ENCODE data around the gene ARHGEF28.

The ARHGEF28 gene

GRCh38 chr5:73913971-73914370 lies 288.0 kb downstream of the ARHGEF28 start:
- no peak for TF ChIP-seq POLR2AphosphoS5 (IDR thresholded peaks at IDR 0.05; ENCODE audit: low read depth, low read length)
- TF ChIP-seq TAF1 (IDR thresholded peaks at IDR 0.05; ENCODE audit: borderline replicate concordance, low read depth, low read length), result no peak
- no peak for TF ChIP-seq POLR2A (IDR thresholded peaks at IDR 0.05; ENCODE audit: low read depth, low read length)
- DNase-seq (ENCODE audit: insufficient read length) (no peak), FAIRE-seq (no peak)

GRCh38 chr5:73915345-73915744 lies 289.3 kb downstream of the ARHGEF28 start:
- DNase-seq (ENCODE audit: insufficient read length), result no peak
- FAIRE-seq, result no peak

GRCh38 chr5:73917433-73917832 lies 291.4 kb downstream of the ARHGEF28 start:
- DNase-seq (ENCODE audit: insufficient read length) (no peak), FAIRE-seq (no peak)
- no peak for TF ChIP-seq POLR2A (IDR thresholded peaks at IDR 0.05; ENCODE audit: low read depth, low read length)

More at GRCh38 chr5:73915345-73915744, 289.3 kb downstream of the ARHGEF28 start:
- no peak for TF ChIP-seq POLR2A (IDR thresholded peaks at IDR 0.05; ENCODE audit: low read depth, low read length)
- no peak for TF ChIP-seq POLR2AphosphoS5 (IDR thresholded peaks at IDR 0.05; ENCODE audit: low read depth, low read length)
- no peak for TF ChIP-seq TAF1 (IDR thresholded peaks at IDR 0.05; ENCODE audit: borderline replicate concordance, low read depth, low read length)

GRCh38 chr5:73917891-73918290 lies 291.9 kb downstream of the ARHGEF28 start:
- FAIRE-seq (no peak), DNase-seq (ENCODE audit: insufficient read length) (no peak)
- TF ChIP-seq POLR2A (IDR thresholded peaks at IDR 0.05; ENCODE audit: low read depth, low read length) (no peak), TAF1 (IDR thresholded peaks at IDR 0.05; ENCODE audit: borderline replicate concordance, low read depth, low read length) (no peak), POLR2AphosphoS5 (IDR thresholded peaks at IDR 0.05; ENCODE audit: low read depth, low read length) (no peak)

- no peak for TF ChIP-seq POLR2AphosphoS5 (IDR thresholded peaks at IDR 0.05; ENCODE audit: low read depth, low read length)
- TF ChIP-seq POLR2A (IDR thresholded peaks at IDR 0.05; ENCODE audit: low read depth, low read length), result no peak
- no peak for TF ChIP-seq TAF1 (IDR thresholded peaks at IDR 0.05; ENCODE audit: borderline replicate concordance, low read depth, low read length)
- FAIRE-seq (no peak), DNase-seq (ENCODE audit: insufficient read length) (no peak)
Measured at GRCh38 chr5:73918791-73919221, 292.8 kb downstream of the ARHGEF28 start.

- DNase-seq (ENCODE audit: insufficient read length) (no peak), FAIRE-seq (no peak)
- TF ChIP-seq POLR2A (IDR thresholded peaks at IDR 0.05; ENCODE audit: low read depth, low read length), result no peak
- no peak for TF ChIP-seq TAF1 (IDR thresholded peaks at IDR 0.05; ENCODE audit: borderline replicate concordance, low read depth, low read length)
- no peak for TF ChIP-seq POLR2AphosphoS5 (IDR thresholded peaks at IDR 0.05; ENCODE audit: low read depth, low read length)
Measured at GRCh38 chr5:73921741-73922140, 295.7 kb downstream of the ARHGEF28 start.

GRCh38 chr5:73922224-73922623 lies 296.2 kb downstream of the ARHGEF28 start:
- DNase-seq (ENCODE audit: insufficient read length), result no peak
- TF ChIP-seq TAF1 (IDR thresholded peaks at IDR 0.05; ENCODE audit: borderline replicate concordance, low read depth, low read length) (no peak), POLR2AphosphoS5 (IDR thresholded peaks at IDR 0.05; ENCODE audit: low read depth, low read length) (no peak), POLR2A (IDR thresholded peaks at IDR 0.05; ENCODE audit: low read depth, low read length) (no peak)
- FAIRE-seq, result no peak

GRCh38 chr5:73922875-73923557 lies 297.0 kb downstream of the ARHGEF28 start:
- FAIRE-seq, result peak; percentile 21

GRCh38 chr5:73928476-73929070 lies 302.6 kb downstream of the ARHGEF28 start:
- TF ChIP-seq POLR2AphosphoS5 (IDR thresholded peaks at IDR 0.05; ENCODE audit: low read depth, low read length) (no peak), POLR2A (IDR thresholded peaks at IDR 0.05; ENCODE audit: low read depth, low read length) (no peak), TAF1 (IDR thresholded peaks at IDR 0.05; ENCODE audit: borderline replicate concordance, low read depth, low read length) (no peak)
- FAIRE-seq (no peak), DNase-seq (ENCODE audit: insufficient read length) (no peak)

More at GRCh38 chr5:73922875-73923557, 297.0 kb downstream of the ARHGEF28 start:
- no peak for TF ChIP-seq POLR2AphosphoS5 (IDR thresholded peaks at IDR 0.05; ENCODE audit: low read depth, low read length)
- no peak for TF ChIP-seq TAF1 (IDR thresholded peaks at IDR 0.05; ENCODE audit: borderline replicate concordance, low read depth, low read length)
- TF ChIP-seq POLR2A (IDR thresholded peaks at IDR 0.05; ENCODE audit: low read depth, low read length), result no peak
- no peak for DNase-seq (ENCODE audit: insufficient read length)

GRCh38 chr5:73935719-73936118 lies 309.7 kb downstream of the ARHGEF28 start:
- FAIRE-seq, result no peak
- TF ChIP-seq TAF1 (IDR thresholded peaks at IDR 0.05; ENCODE audit: borderline replicate concordance, low read depth, low read length) (no peak), POLR2AphosphoS5 (IDR thresholded peaks at IDR 0.05; ENCODE audit: low read depth, low read length) (no peak), POLR2A (IDR thresholded peaks at IDR 0.05; ENCODE audit: low read depth, low read length) (no peak)

GRCh38 chr5:73938280-73938937 lies 312.4 kb downstream of the ARHGEF28 start:
- no peak for FAIRE-seq
- TF ChIP-seq POLR2A (IDR thresholded peaks at IDR 0.05; ENCODE audit: low read depth, low read length), result no peak
- TF ChIP-seq TAF1 (IDR thresholded peaks at IDR 0.05; ENCODE audit: borderline replicate concordance, low read depth, low read length), result no peak
- TF ChIP-seq POLR2AphosphoS5 (IDR thresholded peaks at IDR 0.05; ENCODE audit: low read depth, low read length), result no peak
- DNase-seq (ENCODE audit: insufficient read length), result no peak

More at GRCh38 chr5:73935719-73936118, 309.7 kb downstream of the ARHGEF28 start:
- no peak for DNase-seq (ENCODE audit: insufficient read length)

- DNase-seq (ENCODE audit: insufficient read length) (no peak), FAIRE-seq (no peak)
- no peak for TF ChIP-seq POLR2AphosphoS5 (IDR thresholded peaks at IDR 0.05; ENCODE audit: low read depth, low read length)
- TF ChIP-seq TAF1 (IDR thresholded peaks at IDR 0.05; ENCODE audit: borderline replicate concordance, low read depth, low read length), result no peak
- TF ChIP-seq POLR2A (IDR thresholded peaks at IDR 0.05; ENCODE audit: low read depth, low read length), result no peak
Measured at GRCh38 chr5:73938938-73939320, 312.9 kb downstream of the ARHGEF28 start.
